Mesenchymal stem cell (in vitro differentiated cells and primary cell): Measurements from ENCODE around the gene PRKD1.

Experiments used
- DNase-seq: peaks from one replicate; pipeline ENCODE4 v3.0.0-alpha.2; 2013
- H2AFZ ChIP-seq: one replicate; pipeline ENCODE4 v1.6.1; 2013; ENCODE audit warnings: low read depth, mild to moderate bottlenecking, control low read depth, inconsistent platforms, low read length, moderate library complexity
- H2AK5ac ChIP-seq: 2 replicates; pipeline ENCODE4 v1.6.1; 2013; ENCODE audit warnings: low read length, moderate library complexity, mild to moderate bottlenecking, inconsistent platforms; ENCODE audit not compliant: severe bottlenecking
- H2BK120ac ChIP-seq: one replicate; pipeline ENCODE4 v1.6.1; 2013; ENCODE audit warnings: low read depth, mild to moderate bottlenecking, inconsistent platforms, low read length, moderate library complexity
- H2BK12ac ChIP-seq, 2 experiments: one replicate each; pipeline ENCODE4 v1.6.1; 2013; ENCODE audit warnings: inconsistent platforms in 2 of 2, low read length in 2 of 2, mild to moderate bottlenecking in 2 of 2, moderate library complexity in 2 of 2, control low read depth in 1 of 2
- H2BK15ac ChIP-seq: one replicate; pipeline ENCODE4 v1.6.1; 2013; ENCODE audit warnings: mild to moderate bottlenecking, low read depth, inconsistent platforms; ENCODE audit not compliant: poor library complexity, severe bottlenecking
- H2BK5ac ChIP-seq: 2 replicates; pipeline ENCODE4 v1.6.1; 2013; ENCODE audit warnings: low read depth, mild to moderate bottlenecking, low read length, control low read depth, inconsistent platforms; ENCODE audit not compliant: poor library complexity, severe bottlenecking
- H3K14ac ChIP-seq, 2 experiments: one replicate each; pipeline ENCODE4 v1.6.1; 2013; ENCODE audit warnings: inconsistent platforms in 2 of 2, low read length in 2 of 2, control low read depth in 1 of 2, mild to moderate bottlenecking in 1 of 2, moderate library complexity in 1 of 2
- H3K18ac ChIP-seq, 2 experiments: one replicate each; pipeline ENCODE4 v1.6.1; 2013; ENCODE audit warnings: inconsistent platforms in 2 of 2, low read length in 2 of 2, control low read depth in 1 of 2, low read depth in 1 of 2, mild to moderate bottlenecking in 1 of 2
- H3K23ac ChIP-seq, 2 experiments: one replicate each; pipeline ENCODE4 v1.6.1; 2013; ENCODE audit warnings: inconsistent platforms in 2 of 2, low read length in 2 of 2, mild to moderate bottlenecking in 2 of 2, moderate library complexity in 2 of 2, control low read depth in 1 of 2
- H3K27ac ChIP-seq: 2 replicates; pipeline ENCODE4 v1.5.1; 2013; ENCODE audit warnings: mild to moderate bottlenecking, moderate library complexity, low read length, control low read depth, inconsistent platforms; ENCODE audit not compliant: poor library complexity, severe bottlenecking
- H3K27me3 ChIP-seq, 2 experiments: 2 replicates each; pipeline versions ENCODE4 v1.6.1 to v1.7.0; 2013; ENCODE audit warnings: low read length in 2 of 2, mild to moderate bottlenecking in 2 of 2, moderate library complexity in 2 of 2, control low read depth in 1 of 2, inconsistent platforms in 1 of 2; ENCODE audit not compliant: control insufficient read depth in 1 of 2, insufficient read depth in 1 of 2
- H3K36me3 ChIP-seq, 2 experiments: 2 replicates each; pipeline versions ENCODE4 v1.6.1 to v1.7.0; 2013; ENCODE audit warnings: low read length in 2 of 2, control low read depth in 1 of 2, inconsistent platforms in 1 of 2, low read depth in 1 of 2, mild to moderate bottlenecking in 1 of 2; ENCODE audit not compliant: insufficient read depth in 2 of 2, control insufficient read depth in 1 of 2
- H3K4ac ChIP-seq, 2 experiments: one replicate each; pipeline ENCODE4 v1.6.1; 2013; ENCODE audit warnings: inconsistent platforms in 2 of 2, low read length in 2 of 2, mild to moderate bottlenecking in 2 of 2, moderate library complexity in 2 of 2, control low read depth in 1 of 2, low read depth in 1 of 2
- H3K4me1 ChIP-seq: 2 replicates; pipeline ENCODE4 v1.6.1; 2013; ENCODE audit warnings: low read depth, low read length, control low read depth; ENCODE audit not compliant: control insufficient read depth, insufficient read depth
- H3K4me2 ChIP-seq: 2 replicates; pipeline ENCODE4 v1.6.1; 2013; ENCODE audit warnings: low read length, mild to moderate bottlenecking, inconsistent platforms; ENCODE audit not compliant: poor library complexity, severe bottlenecking
- H3K4me3 ChIP-seq, 2 experiments: 2 replicates each; pipeline versions ENCODE4 v1.5.1 to v1.7.0; 2013; ENCODE audit warnings: low read length in 2 of 2, mild to moderate bottlenecking in 2 of 2, control low read depth in 1 of 2, low read depth in 1 of 2; ENCODE audit not compliant: insufficient read depth in 1 of 2
- H3K79me1 ChIP-seq: replicated peaks from 2 replicates; pipeline ENCODE4 v1.6.1; 2013; ENCODE audit warnings: mild to moderate bottlenecking, control low read depth, low read length, inconsistent platforms; ENCODE audit not compliant: poor library complexity, severe bottlenecking
- H3K9ac ChIP-seq: 2 replicates; pipeline ENCODE4 v1.7.0; 2013; ENCODE audit warnings: mild to moderate bottlenecking, low read length, moderate library complexity
- H3K9me3 ChIP-seq: 2 replicates; pipeline ENCODE4 v1.7.0; 2013; ENCODE audit warnings: mild to moderate bottlenecking, low read length; ENCODE audit not compliant: control insufficient read depth
- H4K8ac ChIP-seq: one replicate; pipeline ENCODE4 v1.6.1; 2013; ENCODE audit warnings: inconsistent platforms, mild to moderate bottlenecking, low read length, moderate library complexity
- H4K91ac ChIP-seq: one replicate; pipeline ENCODE4 v1.6.1; 2013; ENCODE audit warnings: mild to moderate bottlenecking, low read length, inconsistent platforms
- WGBS: methylation state at CpG from one replicate; pipeline ENCODE4 v1.1.7; 2013; ENCODE audit warnings: mixed read lengths; 5-methylcytosine and 5-hydroxymethylcytosine counted together

Gene PRKD1

GRCh38 chr14:29810682-29811081 is 117.0 kb downstream of the PRKD1 start:
- H3K9me3 ChIP-seq: no peaks in the 10 kb centered on the region
- no peak overlapping the region for H4K8ac ChIP-seq
- H2BK5ac ChIP-seq: no peak overlapping the region
- peaks cover 8% of the 10 kb centered on the region for H3K79me1 ChIP-seq
- H2AFZ ChIP-seq: no peak overlapping the region
- no peak overlapping the region for H3K4ac ChIP-seq
- H3K27ac ChIP-seq: no peak overlapping the region
- H3K4me3 ChIP-seq: no peak overlapping the region
- H3K4me2 ChIP-seq: no peak overlapping the region
- H2BK12ac ChIP-seq: no peak overlapping the region
- H3K9ac ChIP-seq: no peak overlapping the region
- H3K4me1 ChIP-seq: no peaks in the 10 kb centered on the region
- no peak overlapping the region for H2BK15ac ChIP-seq
- no peak overlapping the region for H3K18ac ChIP-seq
- no peaks in the 10 kb centered on the region for H3K36me3 ChIP-seq
- DNase-seq: no peak
- H2AK5ac ChIP-seq: no peak overlapping the region
- H3K14ac ChIP-seq: no peak overlapping the region
- no peak overlapping the region for H2BK120ac ChIP-seq
- H3K27me3 ChIP-seq: no peaks in the 10 kb centered on the region
- H4K91ac ChIP-seq: no peak overlapping the region
- H3K23ac ChIP-seq: no peak overlapping the region

DNA sequence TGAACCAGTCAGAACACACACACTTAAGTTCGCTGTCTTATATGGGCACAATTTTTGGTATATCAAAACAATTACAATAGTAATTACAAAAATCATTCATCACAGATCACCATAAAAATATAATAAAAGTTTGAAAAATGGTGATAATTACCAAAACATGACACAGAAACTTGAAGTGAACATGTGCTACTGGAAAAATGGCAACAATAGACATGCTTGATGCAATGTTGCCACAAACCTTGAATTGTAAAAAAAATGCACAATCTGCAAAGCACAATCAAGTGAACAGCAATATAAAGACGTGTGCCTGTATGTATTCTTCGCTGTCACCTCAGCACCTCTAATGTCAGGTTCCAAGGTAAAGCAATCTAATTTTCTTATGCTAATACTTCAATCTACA is 117.6 kb downstream of the PRKD1 start:
- WGBS: 92% methylated on average over 2 of the region's 3 CpGs
- Histone ChIP-seq H3K4ac (no peak overlapping the region), H3K23ac (no peak overlapping the region), H3K27me3 (no peaks in the 10 kb centered on the region), H3K27ac (no peak overlapping the region), H2BK15ac (no peak overlapping the region), H3K4me1 (no peaks in the 10 kb centered on the region), H3K36me3 (no peaks in the 10 kb centered on the region), H3K9ac (no peak overlapping the region), H2AK5ac (no peak overlapping the region), H3K14ac (no peak overlapping the region), H3K9me3 (no peaks in the 10 kb centered on the region), H4K8ac (no peak overlapping the region), H2BK5ac (no peak overlapping the region), H2AFZ (no peak overlapping the region), H3K4me3 (no peak overlapping the region), H2BK12ac (no peak overlapping the region), H2BK120ac (no peak overlapping the region), H3K79me1 (peaks cover 8% of the 10 kb centered on the region), H3K4me2 (no peak overlapping the region), H4K91ac (no peak overlapping the region), H3K18ac (no peak overlapping the region)
- no peak for DNase-seq

DNA sequence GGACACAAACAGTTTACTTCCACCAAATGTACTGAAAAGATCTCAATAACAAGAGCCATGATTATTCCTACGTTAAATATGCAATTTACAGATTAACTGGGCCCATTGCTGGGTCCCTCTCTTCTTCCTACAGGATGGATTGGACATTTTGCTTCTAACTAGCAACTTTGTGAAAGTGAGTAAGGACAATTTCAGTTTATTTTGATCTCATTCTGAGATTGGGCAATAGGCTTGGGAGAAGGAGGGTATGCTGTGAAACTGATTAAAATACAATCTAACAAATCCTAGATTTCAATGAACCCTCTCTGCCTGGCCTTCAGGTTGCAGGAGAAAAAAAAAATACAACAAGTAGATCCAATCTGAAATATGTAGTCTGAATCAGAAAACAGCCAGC is 121.5 kb downstream of the PRKD1 start:
- peaks cover 1% of the 10 kb centered on the region for H3K79me1 ChIP-seq
- DNase-seq: no peak
- WGBS: no CpG with 5 or more reads among the region's 1 CpG
- no peak overlapping the region for H3K14ac ChIP-seq
- no peak overlapping the region for H2BK12ac ChIP-seq
- H3K18ac ChIP-seq: no peak overlapping the region
- H3K4me2 ChIP-seq: no peak overlapping the region
- no peak overlapping the region for H2BK15ac ChIP-seq
- no peaks in the 10 kb centered on the region for H3K27me3 ChIP-seq
- H4K8ac ChIP-seq: no peak overlapping the region
- no peak overlapping the region for H2BK5ac ChIP-seq
- H3K36me3 ChIP-seq: no peaks in the 10 kb centered on the region
- no peak overlapping the region for H2AFZ ChIP-seq
- H3K4ac ChIP-seq: no peak overlapping the region
- H3K9me3 ChIP-seq: no peaks in the 10 kb centered on the region
- peak overlapping the region; percentile 13 for H3K9ac ChIP-seq
- H2AK5ac ChIP-seq: no peak overlapping the region
- H3K27ac ChIP-seq: no peak overlapping the region
- no peak overlapping the region for H4K91ac ChIP-seq
- H2BK120ac ChIP-seq: no peak overlapping the region
- H3K4me3 ChIP-seq: peak overlapping the region in 1 of 2 experiments; percentile 17
- H3K23ac ChIP-seq: no peak overlapping the region
- H3K4me1 ChIP-seq: no peaks in the 10 kb centered on the region

- H2AK5ac ChIP-seq: no peak overlapping the region
- no peak overlapping the region for H3K18ac ChIP-seq
- no peak overlapping the region for H3K4ac ChIP-seq
- no peak overlapping the region for H4K8ac ChIP-seq
- peak; percentile 88 for DNase-seq
- H2BK120ac ChIP-seq: no peak overlapping the region
- H3K36me3 ChIP-seq: no peaks in the 10 kb centered on the region
- H3K23ac ChIP-seq: no peak overlapping the region
- no peak overlapping the region for H3K14ac ChIP-seq
- no peaks in the 10 kb centered on the region for H3K79me1 ChIP-seq
- H3K9me3 ChIP-seq: no peaks in the 10 kb centered on the region
- peak overlapping the region; percentile 13 for H3K9ac ChIP-seq
- H3K4me3 ChIP-seq: peak overlapping the region in 1 of 2 experiments; percentile 17
- 94% methylated on average over 1 of the region's 4 CpGs for whole genome bisulfite sequencing
- no peak overlapping the region for H3K4me2 ChIP-seq
- no peaks in the 10 kb centered on the region for H3K27me3 ChIP-seq
- no peak overlapping the region for H2BK5ac ChIP-seq
- H3K4me1 ChIP-seq: no peaks in the 10 kb centered on the region
- no peak overlapping the region for H2BK12ac ChIP-seq
- H2AFZ ChIP-seq: no peak overlapping the region
- no peak overlapping the region for H2BK15ac ChIP-seq
- no peak overlapping the region for H4K91ac ChIP-seq
- H3K27ac ChIP-seq: no peak overlapping the region
Observed at GRCh38 chr14:29805415-29806123, 122.1 kb downstream of the PRKD1 start.
